ENCODE data around the gene ATP8A2. TPM values are rescaled to one million over a fixed set of nuclear protein-coding genes. Genes with fewer than 3 reads are reported as not detected.

ATP8A2 gene
- total RNA-seq, 1 donor = 0.72 TPM

GRCh38 chr13:25659091-25659795 lies 287.5 kb downstream of the ATP8A2 start:
- no peaks in the 10 kb centered on the region for H3K36me3 ChIP-seq (ENCODE audit: insufficient read depth, low read length)
- no peak overlapping the region for H3K4me3 ChIP-seq (ENCODE audit: insufficient read depth, low read length)
- DNase-seq (ENCODE audit: insufficient read length, low spot score, missing footprints) = no peak
- H3K79me2 ChIP-seq (ENCODE audit: insufficient read depth, low read length) = no peaks in the 10 kb centered on the region
- no peak overlapping the region for H2AFZ ChIP-seq (ENCODE audit: low read length)
- no peaks in the 10 kb centered on the region for H4K20me1 ChIP-seq (ENCODE audit: insufficient read depth, low read length)
- no peaks in the 10 kb centered on the region for H3K4me1 ChIP-seq (ENCODE audit: insufficient read depth, low read length)
- H3K9me3 ChIP-seq (ENCODE audit: low read depth, low read length) = no peaks in the 10 kb centered on the region
- TF ChIP-seq, protein P1, sequence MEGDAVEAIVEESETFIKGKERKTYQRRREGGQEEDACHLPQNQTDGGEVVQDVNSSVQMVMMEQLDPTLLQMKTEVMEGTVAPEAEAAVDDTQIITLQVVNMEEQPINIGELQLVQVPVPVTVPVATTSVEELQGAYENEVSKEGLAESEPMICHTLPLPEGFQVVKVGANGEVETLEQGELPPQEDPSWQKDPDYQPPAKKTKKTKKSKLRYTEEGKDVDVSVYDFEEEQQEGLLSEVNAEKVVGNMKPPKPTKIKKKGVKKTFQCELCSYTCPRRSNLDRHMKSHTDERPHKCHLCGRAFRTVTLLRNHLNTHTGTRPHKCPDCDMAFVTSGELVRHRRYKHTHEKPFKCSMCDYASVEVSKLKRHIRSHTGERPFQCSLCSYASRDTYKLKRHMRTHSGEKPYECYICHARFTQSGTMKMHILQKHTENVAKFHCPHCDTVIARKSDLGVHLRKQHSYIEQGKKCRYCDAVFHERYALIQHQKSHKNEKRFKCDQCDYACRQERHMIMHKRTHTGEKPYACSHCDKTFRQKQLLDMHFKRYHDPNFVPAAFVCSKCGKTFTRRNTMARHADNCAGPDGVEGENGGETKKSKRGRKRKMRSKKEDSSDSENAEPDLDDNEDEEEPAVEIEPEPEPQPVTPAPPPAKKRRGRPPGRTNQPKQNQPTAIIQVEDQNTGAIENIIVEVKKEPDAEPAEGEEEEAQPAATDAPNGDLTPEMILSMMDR (IDR thresholded peaks at IDR 0.05; ENCODE audit: extremely low read depth, low read depth, low read length) = no peak
- H3K4me2 ChIP-seq (ENCODE audit: insufficient read depth, low read length) = no peak overlapping the region
- no peaks in the 10 kb centered on the region for H3K27me3 ChIP-seq (ENCODE audit: insufficient read depth, low read length)
- no peak overlapping the region for H3K27ac ChIP-seq (ENCODE audit: low read depth, low read length)

- Histone ChIP-seq H4K20me1 (ENCODE audit: insufficient read depth, low read length) (no peaks in the 10 kb centered on the region), H3K27ac (ENCODE audit: low read depth, low read length) (no peak overlapping the region), H3K79me2 (ENCODE audit: insufficient read depth, low read length) (no peaks in the 10 kb centered on the region), H3K9me3 (ENCODE audit: low read depth, low read length) (no peaks in the 10 kb centered on the region), H3K4me1 (ENCODE audit: insufficient read depth, low read length) (no peaks in the 10 kb centered on the region), H3K4me2 (ENCODE audit: insufficient read depth, low read length) (no peak overlapping the region), H3K27me3 (ENCODE audit: insufficient read depth, low read length) (no peaks in the 10 kb centered on the region), H3K4me3 (ENCODE audit: insufficient read depth, low read length) (no peak overlapping the region), H3K36me3 (ENCODE audit: insufficient read depth, low read length) (no peaks in the 10 kb centered on the region), H2AFZ (ENCODE audit: low read length) (no peak overlapping the region)
- no peak for DNase-seq (ENCODE audit: insufficient read length, low spot score, missing footprints)
- TF ChIP-seq, protein P1 (IDR thresholded peaks at IDR 0.05; ENCODE audit: extremely low read depth, low read depth, low read length) = no peak
Measured at GRCh38 chr13:25660996-25661395, 289.2 kb downstream of the ATP8A2 start.

GRCh38 chr13:25662516-25662915 lies 290.7 kb downstream of the ATP8A2 start:
- DNase-seq (ENCODE audit: insufficient read length, low spot score, missing footprints) = no peak
- Histone ChIP-seq H3K4me2 (ENCODE audit: insufficient read depth, low read length) (no peak overlapping the region), H3K36me3 (ENCODE audit: insufficient read depth, low read length) (no peaks in the 10 kb centered on the region), H3K79me2 (ENCODE audit: insufficient read depth, low read length) (no peaks in the 10 kb centered on the region), H3K9me3 (ENCODE audit: low read depth, low read length) (peaks cover 3% of the 10 kb centered on the region), H3K4me1 (ENCODE audit: insufficient read depth, low read length) (no peaks in the 10 kb centered on the region), H2AFZ (ENCODE audit: low read length) (no peak overlapping the region), H3K27ac (ENCODE audit: low read depth, low read length) (no peak overlapping the region), H4K20me1 (ENCODE audit: insufficient read depth, low read length) (no peaks in the 10 kb centered on the region), H3K27me3 (ENCODE audit: insufficient read depth, low read length) (no peaks in the 10 kb centered on the region), H3K4me3 (ENCODE audit: insufficient read depth, low read length) (no peak overlapping the region)
- TF ChIP-seq, protein P1 (IDR thresholded peaks at IDR 0.05; ENCODE audit: extremely low read depth, low read depth, low read length) = no peak

DNA sequence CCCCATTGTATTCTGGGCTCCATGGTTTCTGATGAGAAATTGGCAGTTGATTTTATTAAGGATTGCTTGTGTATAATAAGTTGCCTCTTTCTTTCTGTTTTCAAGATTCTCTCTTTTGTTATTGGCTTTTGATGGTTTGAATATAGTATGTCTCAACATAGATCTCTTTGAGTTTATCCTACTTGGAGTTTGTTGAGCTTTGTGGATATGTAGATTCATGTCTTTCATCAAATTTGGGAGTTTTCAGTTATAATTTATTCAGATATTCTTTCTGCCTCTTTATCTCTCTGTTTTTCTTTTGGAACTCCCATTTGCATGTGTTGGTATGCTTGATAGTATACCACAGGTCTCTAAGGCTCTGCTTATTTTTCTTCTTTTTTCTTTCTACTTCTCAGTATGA lies 296.6 kb downstream of the ATP8A2 start:
- TF ChIP-seq, protein P1 (IDR thresholded peaks at IDR 0.05; ENCODE audit: extremely low read depth, low read depth, low read length) = no peak
- no peak for DNase-seq (ENCODE audit: insufficient read length, low spot score, missing footprints)
- no peaks in the 10 kb centered on the region for H3K27me3 ChIP-seq (ENCODE audit: insufficient read depth, low read length)
- H2AFZ ChIP-seq (ENCODE audit: low read length) = no peak overlapping the region
- peaks cover 3% of the 10 kb centered on the region for H3K9me3 ChIP-seq (ENCODE audit: low read depth, low read length)
- no peaks in the 10 kb centered on the region for H3K79me2 ChIP-seq (ENCODE audit: insufficient read depth, low read length)
- no peaks in the 10 kb centered on the region for H3K36me3 ChIP-seq (ENCODE audit: insufficient read depth, low read length)
- H3K27ac ChIP-seq (ENCODE audit: low read depth, low read length) = no peak overlapping the region
- no peaks in the 10 kb centered on the region for H4K20me1 ChIP-seq (ENCODE audit: insufficient read depth, low read length)
- H3K4me1 ChIP-seq (ENCODE audit: insufficient read depth, low read length) = no peaks in the 10 kb centered on the region
- no peak overlapping the region for H3K4me3 ChIP-seq (ENCODE audit: insufficient read depth, low read length)
- no peak overlapping the region for H3K4me2 ChIP-seq (ENCODE audit: insufficient read depth, low read length)

Measured in osteoblast (primary cell).